Neural crest cell (in vitro differentiated cells): ENCODE results near the gene ADORA2A. TPM values are rescaled to one million over a fixed set of nuclear protein-coding genes. Genes with fewer than 3 reads are reported as not detected.

ENCODE experiments used
- DNase-seq: peaks from one replicate; pipeline ENCODE4 v3.0.0; 2021; ENCODE audit warnings: low read depth, mixed read lengths, low spot score
- H3K27ac Mint-ChIP-seq: one replicate; pipeline ENCODE4 v1.8.0; 2021; ENCODE audit warnings: mild to moderate bottlenecking, mixed read lengths; ENCODE audit not compliant: unreplicated experiment
- H3K27me3 Mint-ChIP-seq: 2 replicates; pipeline ENCODE4 v1.8.0; 2021; ENCODE audit warnings: low read depth, mild to moderate bottlenecking, mixed read lengths
- H3K36me3 Mint-ChIP-seq: 2 replicates; pipeline ENCODE4 v1.8.0; 2021; ENCODE audit warnings: low read depth, mild to moderate bottlenecking, mixed read lengths
- H3K4me1 Mint-ChIP-seq: 2 replicates; pipeline ENCODE4 v1.8.0; 2021; ENCODE audit warnings: mixed read lengths
- H3K4me3 Mint-ChIP-seq: one replicate; pipeline ENCODE4 v1.8.0; 2021; ENCODE audit warnings: mild to moderate bottlenecking, mixed read lengths
- H3K9me3 Mint-ChIP-seq: 2 replicates; pipeline ENCODE4 v1.8.0; 2021; ENCODE audit warnings: mixed read lengths
- total RNA-seq: library from RNA; stranded (reverse); gene quantifications from 2 replicates; pipeline ENCODE4 v1.2.1, GENCODE V29; 2021
- TF ChIP-seq, protein P1 (sequence below): fragments of 200-600 bp; sonication (generic); conservative IDR thresholded peaks from 2 replicates; pipeline ENCODE4 v1.5.0; 2021; ENCODE audit warnings: antibody characterized with exemption, mild to moderate bottlenecking

The ADORA2A gene
- total RNA-seq, 1 donor from 2014 or later, result 2.8 TPM

DNA sequence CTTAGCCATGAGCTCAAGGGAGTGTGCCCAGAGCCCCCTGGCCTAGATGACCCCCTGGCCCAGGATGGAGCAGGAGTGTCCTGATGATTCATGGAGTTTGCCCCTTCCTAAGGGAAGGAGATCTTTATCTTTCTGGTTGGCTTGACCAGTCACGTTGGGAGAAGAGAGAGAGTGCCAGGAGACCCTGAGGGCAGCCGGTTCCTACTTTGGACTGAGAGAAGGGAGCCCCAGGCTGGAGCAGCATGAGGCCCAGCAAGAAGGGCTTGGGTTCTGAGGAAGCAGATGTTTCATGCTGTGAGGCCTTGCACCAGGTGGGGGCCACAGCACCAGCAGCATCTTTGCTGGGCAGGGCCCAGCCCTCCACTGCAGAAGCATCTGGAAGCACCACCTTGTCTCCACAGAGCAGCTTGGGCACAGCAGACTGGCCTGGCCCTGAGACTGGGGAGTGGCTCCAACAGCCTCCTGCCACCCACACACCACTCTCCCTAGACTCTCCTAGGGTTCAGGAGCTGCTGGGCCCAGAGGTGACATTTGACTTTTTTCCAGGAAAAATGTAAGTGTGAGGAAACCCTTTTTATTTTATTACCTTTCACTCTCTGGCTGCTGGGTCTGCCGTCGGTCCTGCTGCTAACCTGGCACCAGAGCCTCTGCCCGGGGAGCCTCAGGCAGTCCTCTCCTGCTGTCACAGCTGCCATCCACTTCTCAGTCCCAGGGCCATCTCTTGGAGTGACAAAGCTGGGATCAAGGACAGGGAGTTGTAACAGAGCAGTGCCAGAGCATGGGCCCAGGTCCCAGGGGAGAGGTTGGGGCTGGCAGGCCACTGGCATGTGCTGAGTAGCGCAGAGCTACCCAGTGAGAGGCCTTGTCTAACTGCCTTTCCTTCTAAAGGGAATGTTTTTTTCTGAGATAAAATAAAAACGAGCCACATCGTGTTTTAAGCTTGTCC lies 14.3 kb downstream of the ADORA2A start:
- Mint-ChIP-seq H3K27ac (no peak overlapping the region), H3K4me3 (no peak overlapping the region), H3K27me3 (no peaks in the 10 kb centered on the region), H3K9me3 (no peaks in the 10 kb centered on the region), H3K4me1 (peaks cover 25% of the 10 kb centered on the region), H3K36me3 (no peaks in the 10 kb centered on the region)
- TF ChIP-seq, protein P1, sequence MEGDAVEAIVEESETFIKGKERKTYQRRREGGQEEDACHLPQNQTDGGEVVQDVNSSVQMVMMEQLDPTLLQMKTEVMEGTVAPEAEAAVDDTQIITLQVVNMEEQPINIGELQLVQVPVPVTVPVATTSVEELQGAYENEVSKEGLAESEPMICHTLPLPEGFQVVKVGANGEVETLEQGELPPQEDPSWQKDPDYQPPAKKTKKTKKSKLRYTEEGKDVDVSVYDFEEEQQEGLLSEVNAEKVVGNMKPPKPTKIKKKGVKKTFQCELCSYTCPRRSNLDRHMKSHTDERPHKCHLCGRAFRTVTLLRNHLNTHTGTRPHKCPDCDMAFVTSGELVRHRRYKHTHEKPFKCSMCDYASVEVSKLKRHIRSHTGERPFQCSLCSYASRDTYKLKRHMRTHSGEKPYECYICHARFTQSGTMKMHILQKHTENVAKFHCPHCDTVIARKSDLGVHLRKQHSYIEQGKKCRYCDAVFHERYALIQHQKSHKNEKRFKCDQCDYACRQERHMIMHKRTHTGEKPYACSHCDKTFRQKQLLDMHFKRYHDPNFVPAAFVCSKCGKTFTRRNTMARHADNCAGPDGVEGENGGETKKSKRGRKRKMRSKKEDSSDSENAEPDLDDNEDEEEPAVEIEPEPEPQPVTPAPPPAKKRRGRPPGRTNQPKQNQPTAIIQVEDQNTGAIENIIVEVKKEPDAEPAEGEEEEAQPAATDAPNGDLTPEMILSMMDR, result no peak
- no peak for DNase-seq

DNA sequence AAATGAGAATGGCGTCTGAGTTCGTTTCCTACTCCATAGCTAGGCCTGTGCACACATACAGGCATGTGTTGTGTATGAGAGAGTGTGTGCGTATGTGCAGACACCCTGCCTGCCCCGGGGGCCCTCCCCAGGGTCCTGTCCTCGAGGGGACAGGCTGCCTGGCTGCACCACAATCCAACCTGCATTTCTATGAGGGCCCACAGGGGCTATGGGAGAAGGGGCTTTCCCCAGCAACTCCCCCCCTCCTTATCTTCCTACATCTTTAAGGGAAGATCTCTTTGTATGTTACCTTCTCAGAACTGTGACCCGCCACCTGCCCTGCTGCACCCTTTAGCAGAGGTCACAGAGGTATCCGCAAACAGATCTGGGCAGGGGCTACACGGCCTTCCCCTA lies 14.9 kb downstream of the ADORA2A start:
- Mint-ChIP-seq H3K27me3 (no peaks in the 10 kb centered on the region), H3K9me3 (no peaks in the 10 kb centered on the region), H3K4me3 (no peak overlapping the region), H3K27ac (no peak overlapping the region), H3K36me3 (no peaks in the 10 kb centered on the region), H3K4me1 (peaks cover 25% of the 10 kb centered on the region)
- DNase-seq, result no peak
- TF ChIP-seq, protein P1, result no peak

DNA sequence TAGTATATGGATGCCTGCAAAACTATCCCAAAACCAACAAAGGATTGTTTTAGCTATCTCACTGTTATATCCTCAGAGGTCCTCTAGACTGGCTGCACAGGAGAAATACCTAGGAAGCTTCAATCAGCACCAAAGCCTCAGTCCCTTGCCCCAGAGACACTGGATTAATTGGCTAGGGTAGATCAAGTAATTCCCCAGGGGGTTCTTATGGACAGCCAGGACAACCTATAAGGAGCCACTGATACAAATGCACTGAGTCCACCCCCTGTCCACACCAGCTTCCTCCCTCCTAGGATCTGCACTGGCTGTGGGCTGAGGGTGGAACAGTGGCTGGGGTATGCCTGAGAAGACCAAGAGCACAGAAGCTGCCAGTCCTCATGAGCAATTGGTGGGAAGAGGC lies 16.3 kb downstream of the ADORA2A start:
- H3K27ac Mint-ChIP-seq, result no peak overlapping the region
- no peaks in the 10 kb centered on the region for H3K27me3 Mint-ChIP-seq
- no peak overlapping the region for H3K4me3 Mint-ChIP-seq
- H3K4me1 Mint-ChIP-seq, result peaks cover 25% of the 10 kb centered on the region
- H3K36me3 Mint-ChIP-seq, result no peaks in the 10 kb centered on the region
- TF ChIP-seq, protein P1, result no peak
- no peaks in the 10 kb centered on the region for H3K9me3 Mint-ChIP-seq
- no peak for DNase-seq

DNA sequence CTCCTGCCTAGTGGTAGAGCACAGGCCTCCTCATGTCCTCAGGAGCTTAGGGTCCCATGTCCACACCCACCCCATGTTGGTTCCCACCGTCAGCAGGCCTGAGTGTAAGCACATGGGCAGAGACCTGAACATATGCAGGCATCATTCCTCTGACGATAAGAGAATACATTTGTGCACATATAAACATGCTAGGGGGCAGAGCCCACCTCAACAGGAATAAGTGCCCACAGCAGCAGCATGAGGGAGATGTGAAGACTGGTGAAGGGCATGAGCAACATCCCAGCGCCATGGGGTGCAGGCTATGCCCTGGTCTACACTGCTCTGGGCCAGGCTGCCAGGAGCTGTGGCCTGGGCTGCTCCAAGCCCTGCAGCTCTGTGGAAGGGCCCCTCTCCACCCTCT lies 16.9 kb downstream of the ADORA2A start:
- H3K27ac Mint-ChIP-seq, result no peak overlapping the region
- no peak for DNase-seq
- no peaks in the 10 kb centered on the region for H3K36me3 Mint-ChIP-seq
- TF ChIP-seq, protein P1, result no peak
- H3K9me3 Mint-ChIP-seq, result no peaks in the 10 kb centered on the region
- peaks cover 25% of the 10 kb centered on the region for H3K4me1 Mint-ChIP-seq
- H3K27me3 Mint-ChIP-seq, result no peaks in the 10 kb centered on the region
- no peak overlapping the region for H3K4me3 Mint-ChIP-seq

DNA sequence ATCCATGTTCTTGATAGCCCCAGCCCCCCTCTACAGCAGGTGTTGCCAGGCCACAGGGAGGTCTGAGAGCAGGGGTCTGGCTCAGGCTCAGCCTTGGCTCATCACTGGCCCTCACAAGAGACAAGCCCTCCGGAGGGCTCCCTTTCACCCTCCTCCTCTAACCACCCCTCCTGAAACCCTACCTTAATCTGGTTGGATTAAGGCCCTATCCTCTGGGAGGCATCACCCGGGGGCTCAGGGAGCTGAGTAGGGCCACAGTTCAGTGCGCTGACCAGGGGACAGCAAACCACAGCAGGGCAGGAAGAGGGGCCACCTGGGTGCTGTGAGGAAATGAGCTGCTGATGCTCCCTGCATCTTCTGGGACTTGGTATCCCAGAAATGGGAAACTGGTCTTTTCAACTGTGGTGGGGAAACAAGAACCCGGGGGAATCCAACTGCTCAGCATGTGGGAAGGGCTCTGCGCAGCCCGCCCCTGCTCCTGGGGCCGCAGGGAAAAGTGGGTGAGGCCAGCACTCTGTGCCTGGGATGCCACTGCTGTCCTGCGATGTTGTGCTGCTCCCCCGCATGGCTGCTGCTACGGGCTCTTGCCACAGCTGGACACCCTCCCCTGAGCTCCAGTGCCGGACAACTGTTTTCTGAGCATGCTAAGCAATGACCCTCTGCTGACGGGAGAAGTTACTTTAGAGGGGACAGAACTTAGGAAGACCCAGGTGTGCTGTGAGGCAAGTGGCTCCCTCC lies 17.5 kb downstream of the ADORA2A start:
- H3K9me3 Mint-ChIP-seq, result no peaks in the 10 kb centered on the region
- no peak overlapping the region for H3K4me3 Mint-ChIP-seq
- H3K27me3 Mint-ChIP-seq, result no peaks in the 10 kb centered on the region
- peak overlapping the region; percentile 13 for H3K27ac Mint-ChIP-seq
- H3K36me3 Mint-ChIP-seq, result no peaks in the 10 kb centered on the region
- DNase-seq, result no peak
- TF ChIP-seq, protein P1, result no peak
- H3K4me1 Mint-ChIP-seq, result peaks cover 25% of the 10 kb centered on the region
